Activated naive CD4-positive, alpha-beta T cell treated with anti-CD3 and anti-CD28 coated beads, Interleukin-2, amount 10 ng/mL, durations not matched to agents 7 days and 5 days (primary cell): Measurements from ENCODE around the gene DAPK1.

Experiments
- CTCF ChIA-PET: fragments of 350-600 bp; sonication (Branson Sonifier 250); formaldehyde crosslinking; loops from one replicate; lab custom pipeline; 2021; ENCODE audit warnings: antibody characterized with exemption; lab: Charles Lee
- DNase-seq: peaks from one replicate; pipeline ENCODE4 v3.0.0-alpha.2; 2020
- H3K27ac Mint-ChIP-seq: one replicate; pipeline ENCODE4 v1.8.0; 2021; ENCODE audit warnings: mild to moderate bottlenecking, moderate library complexity, mixed read lengths
- H3K27me3 Mint-ChIP-seq: one replicate; pipeline ENCODE4 v1.8.0; 2021; ENCODE audit warnings: mild to moderate bottlenecking, mixed read lengths
- H3K36me3 Mint-ChIP-seq: one replicate; pipeline ENCODE4 v1.8.0; 2021; ENCODE audit warnings: mixed read lengths
- H3K4me1 Mint-ChIP-seq: one replicate; pipeline ENCODE4 v1.8.0; 2021; ENCODE audit warnings: mixed read lengths
- H3K4me3 Mint-ChIP-seq: one replicate; pipeline ENCODE4 v1.8.0; 2021; ENCODE audit warnings: mild to moderate bottlenecking, moderate library complexity, mixed read lengths
- H3K9me3 Mint-ChIP-seq: one replicate; pipeline ENCODE4 v1.8.0; 2021; ENCODE audit warnings: mixed read lengths

The DAPK1 gene

GRCh38 chr9:87586731-87587355 lies 89.2 kb downstream of the DAPK1 start:
- H3K36me3 Mint-ChIP-seq, result no peaks in the 10 kb centered on the region
- no peaks in the 10 kb centered on the region for H3K4me1 Mint-ChIP-seq
- no peaks in the 10 kb centered on the region for H3K9me3 Mint-ChIP-seq
- DNase-seq, result no peak
- H3K27me3 Mint-ChIP-seq, result no peaks in the 10 kb centered on the region
- no peak overlapping the region for H3K4me3 Mint-ChIP-seq
- CTCF ChIA-PET, result no interaction called here
- no peak overlapping the region for H3K27ac Mint-ChIP-seq

- no peak overlapping the region for H3K4me3 Mint-ChIP-seq
- H3K27ac Mint-ChIP-seq, result no peak overlapping the region
- H3K9me3 Mint-ChIP-seq, result no peaks in the 10 kb centered on the region
- H3K4me1 Mint-ChIP-seq, result no peaks in the 10 kb centered on the region
- H3K27me3 Mint-ChIP-seq, result no peaks in the 10 kb centered on the region
- no peaks in the 10 kb centered on the region for H3K36me3 Mint-ChIP-seq
- CTCF ChIA-PET, result no interaction called here
- no peak for DNase-seq
Measured at GRCh38 chr9:87587356-87587745, 89.7 kb downstream of the DAPK1 start.

GRCh38 chr9:87587864-87588263 lies 90.2 kb downstream of the DAPK1 start:
- no peak overlapping the region for H3K4me3 Mint-ChIP-seq
- H3K27ac Mint-ChIP-seq, result no peak overlapping the region
- CTCF ChIA-PET, result no interaction called here
- H3K4me1 Mint-ChIP-seq, result no peaks in the 10 kb centered on the region
- no peaks in the 10 kb centered on the region for H3K27me3 Mint-ChIP-seq
- H3K9me3 Mint-ChIP-seq, result no peaks in the 10 kb centered on the region
- no peaks in the 10 kb centered on the region for H3K36me3 Mint-ChIP-seq
- DNase-seq, result no peak

GRCh38 chr9:87588339-87588738 lies 90.7 kb downstream of the DAPK1 start:
- no peaks in the 10 kb centered on the region for H3K9me3 Mint-ChIP-seq
- no peaks in the 10 kb centered on the region for H3K27me3 Mint-ChIP-seq
- no peak for DNase-seq
- H3K4me3 Mint-ChIP-seq, result no peak overlapping the region
- CTCF ChIA-PET, result no interaction called here
- H3K36me3 Mint-ChIP-seq, result no peaks in the 10 kb centered on the region
- no peak overlapping the region for H3K27ac Mint-ChIP-seq
- no peaks in the 10 kb centered on the region for H3K4me1 Mint-ChIP-seq

- Mint-ChIP-seq H3K27ac (no peak overlapping the region), H3K9me3 (no peaks in the 10 kb centered on the region), H3K4me1 (no peaks in the 10 kb centered on the region), H3K4me3 (no peak overlapping the region), H3K27me3 (no peaks in the 10 kb centered on the region), H3K36me3 (no peaks in the 10 kb centered on the region)
- no peak for DNase-seq
- CTCF ChIA-PET, result no interaction called here
Measured at GRCh38 chr9:87590996-87591395, 93.3 kb downstream of the DAPK1 start.

GRCh38 chr9:87592554-87593358 lies 95.1 kb downstream of the DAPK1 start:
- DNase-seq, result no peak
- no peak overlapping the region for H3K27ac Mint-ChIP-seq

GRCh38 chr9:87593359-87593980 lies 95.8 kb downstream of the DAPK1 start:
- CTCF ChIA-PET, result no interaction called here
- no peaks in the 10 kb centered on the region for H3K4me1 Mint-ChIP-seq
- H3K4me3 Mint-ChIP-seq, result no peak overlapping the region

More at GRCh38 chr9:87592554-87593358, 95.1 kb downstream of the DAPK1 start:
- CTCF ChIA-PET, result no interaction called here
- Mint-ChIP-seq H3K27me3 (no peaks in the 10 kb centered on the region), H3K9me3 (no peaks in the 10 kb centered on the region), H3K4me3 (no peak overlapping the region), H3K4me1 (no peaks in the 10 kb centered on the region), H3K36me3 (no peaks in the 10 kb centered on the region)

GRCh38 chr9:87594194-87594593 lies 96.5 kb downstream of the DAPK1 start:
- Mint-ChIP-seq H3K4me1 (no peaks in the 10 kb centered on the region), H3K27ac (no peak overlapping the region), H3K9me3 (no peaks in the 10 kb centered on the region), H3K36me3 (no peaks in the 10 kb centered on the region), H3K4me3 (no peak overlapping the region), H3K27me3 (no peaks in the 10 kb centered on the region)
- CTCF ChIA-PET, result no interaction called here
- DNase-seq, result no peak

More at GRCh38 chr9:87593359-87593980, 95.8 kb downstream of the DAPK1 start:
- Mint-ChIP-seq H3K27me3 (no peaks in the 10 kb centered on the region), H3K9me3 (no peaks in the 10 kb centered on the region), H3K36me3 (no peaks in the 10 kb centered on the region), H3K27ac (no peak overlapping the region)
- no peak for DNase-seq

GRCh38 chr9:87594662-87595061 lies 97.0 kb downstream of the DAPK1 start:
- no peaks in the 10 kb centered on the region for H3K36me3 Mint-ChIP-seq
- DNase-seq, result no peak
- CTCF ChIA-PET, result no interaction called here
- no peaks in the 10 kb centered on the region for H3K4me1 Mint-ChIP-seq
- no peaks in the 10 kb centered on the region for H3K9me3 Mint-ChIP-seq
- H3K27me3 Mint-ChIP-seq, result no peaks in the 10 kb centered on the region
- no peak overlapping the region for H3K27ac Mint-ChIP-seq
- no peak overlapping the region for H3K4me3 Mint-ChIP-seq

- CTCF ChIA-PET, result no interaction called here
Measured at GRCh38 chr9:87595610-87596009, 97.9 kb downstream of the DAPK1 start.

GRCh38 chr9:87596862-87597261 lies 99.2 kb downstream of the DAPK1 start:
- DNase-seq, result no peak
- Mint-ChIP-seq H3K27ac (no peak overlapping the region), H3K4me3 (no peak overlapping the region), H3K9me3 (no peaks in the 10 kb centered on the region), H3K36me3 (no peaks in the 10 kb centered on the region), H3K27me3 (peaks cover 3% of the 10 kb centered on the region), H3K4me1 (no peaks in the 10 kb centered on the region)
- CTCF ChIA-PET, result interaction anchor here (0.5 kb wide), 1 partner anchor 28 kb away, joined by 3 read pairs; no protein-coding TSS in a partner anchor

More at GRCh38 chr9:87595610-87596009, 97.9 kb downstream of the DAPK1 start:
- no peak for DNase-seq
- H3K36me3 Mint-ChIP-seq, result no peaks in the 10 kb centered on the region
- H3K4me3 Mint-ChIP-seq, result no peak overlapping the region
- no peaks in the 10 kb centered on the region for H3K27me3 Mint-ChIP-seq
- H3K4me1 Mint-ChIP-seq, result no peaks in the 10 kb centered on the region
- no peaks in the 10 kb centered on the region for H3K9me3 Mint-ChIP-seq
- no peak overlapping the region for H3K27ac Mint-ChIP-seq

GRCh38 chr9:87597710-87598443 lies 100.2 kb downstream of the DAPK1 start:
- H3K4me1 Mint-ChIP-seq, result no peaks in the 10 kb centered on the region
- no peak overlapping the region for H3K27ac Mint-ChIP-seq
- H3K9me3 Mint-ChIP-seq, result no peaks in the 10 kb centered on the region
- peaks cover 3% of the 10 kb centered on the region for H3K27me3 Mint-ChIP-seq
- CTCF ChIA-PET, result interaction anchor here (0.5 kb wide), 1 partner anchor 27 kb away, joined by 3 read pairs; no protein-coding TSS in a partner anchor
- no peak for DNase-seq
- no peaks in the 10 kb centered on the region for H3K36me3 Mint-ChIP-seq
- H3K4me3 Mint-ChIP-seq, result no peak overlapping the region

- CTCF ChIA-PET, result no interaction called here
- peaks cover 4% of the 10 kb centered on the region for H3K4me1 Mint-ChIP-seq
- DNase-seq, result no peak
- peaks cover 16% of the 10 kb centered on the region for H3K27me3 Mint-ChIP-seq
- H3K27ac Mint-ChIP-seq, result no peak overlapping the region
- H3K9me3 Mint-ChIP-seq, result no peaks in the 10 kb centered on the region
- no peaks in the 10 kb centered on the region for H3K36me3 Mint-ChIP-seq
- H3K4me3 Mint-ChIP-seq, result no peak overlapping the region
Measured at GRCh38 chr9:87599901-87600610, 102.4 kb downstream of the DAPK1 start.

- CTCF ChIA-PET, result no interaction called here
- Mint-ChIP-seq H3K27ac (no peak overlapping the region), H3K36me3 (no peaks in the 10 kb centered on the region), H3K4me3 (no peak overlapping the region), H3K9me3 (no peaks in the 10 kb centered on the region), H3K4me1 (peaks cover 10% of the 10 kb centered on the region), H3K27me3 (peaks cover 27% of the 10 kb centered on the region)
- no peak for DNase-seq
Measured at GRCh38 chr9:87601176-87601575, 103.5 kb downstream of the DAPK1 start.
